Measurements from ENCODE around the gene PSD2.

DNA sequence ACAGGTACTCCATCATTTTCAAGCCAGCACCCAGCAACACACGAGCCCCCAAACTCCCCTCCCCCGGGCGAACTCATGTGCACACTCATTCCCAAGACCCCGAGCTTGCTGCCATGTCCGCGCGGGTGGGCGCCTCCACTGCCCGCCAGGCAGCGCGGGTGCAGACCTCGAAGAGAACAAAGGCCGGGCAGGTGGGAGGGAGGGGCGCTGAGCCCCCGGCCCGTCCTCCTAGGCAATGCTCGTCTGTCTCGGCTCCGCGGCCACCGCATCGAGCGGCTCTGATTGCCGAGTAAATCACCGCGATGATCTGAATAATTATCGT lies 47.1 kb upstream of the PSD2 start:
- TF ChIP-seq, protein P1, sequence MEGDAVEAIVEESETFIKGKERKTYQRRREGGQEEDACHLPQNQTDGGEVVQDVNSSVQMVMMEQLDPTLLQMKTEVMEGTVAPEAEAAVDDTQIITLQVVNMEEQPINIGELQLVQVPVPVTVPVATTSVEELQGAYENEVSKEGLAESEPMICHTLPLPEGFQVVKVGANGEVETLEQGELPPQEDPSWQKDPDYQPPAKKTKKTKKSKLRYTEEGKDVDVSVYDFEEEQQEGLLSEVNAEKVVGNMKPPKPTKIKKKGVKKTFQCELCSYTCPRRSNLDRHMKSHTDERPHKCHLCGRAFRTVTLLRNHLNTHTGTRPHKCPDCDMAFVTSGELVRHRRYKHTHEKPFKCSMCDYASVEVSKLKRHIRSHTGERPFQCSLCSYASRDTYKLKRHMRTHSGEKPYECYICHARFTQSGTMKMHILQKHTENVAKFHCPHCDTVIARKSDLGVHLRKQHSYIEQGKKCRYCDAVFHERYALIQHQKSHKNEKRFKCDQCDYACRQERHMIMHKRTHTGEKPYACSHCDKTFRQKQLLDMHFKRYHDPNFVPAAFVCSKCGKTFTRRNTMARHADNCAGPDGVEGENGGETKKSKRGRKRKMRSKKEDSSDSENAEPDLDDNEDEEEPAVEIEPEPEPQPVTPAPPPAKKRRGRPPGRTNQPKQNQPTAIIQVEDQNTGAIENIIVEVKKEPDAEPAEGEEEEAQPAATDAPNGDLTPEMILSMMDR (IDR thresholded peaks at IDR 0.05), result no peak
- TF ChIP-seq POLR2AphosphoS5 (IDR thresholded peaks at IDR 0.05) (no peak), EP300 (IDR thresholded peaks at IDR 0.05) (no peak)
